H1 (cell line): ENCODE measurements around the gene ADIPOR2. TPM values are rescaled to one million over a fixed set of nuclear protein-coding genes. Genes with fewer than 3 reads are reported as not detected.

Experiments
- CTCF ChIA-PET: fragments of 300-600 bp; sonication (Branson Sonifier 250); formaldehyde crosslinking; loops from one replicate; lab custom pipeline; 2021; ENCODE audit not compliant: partially characterized antibody; lab: Charles Lee
- POLR2A ChIA-PET: fragments of 300-600 bp; sonication (Branson Sonifier 250); formaldehyde crosslinking; loops from one replicate; lab custom pipeline; 2021; ENCODE audit warnings: inconsistent platforms; ENCODE audit not compliant: partially characterized antibody; lab: Charles Lee
- DNase-seq, 2 experiments: peaks; one replicate each; pipeline versions ENCODE4 v3.0.0 to v3.0.0-alpha.2; 2010 to 2022; ENCODE audit warnings: low spot score in 2 of 2, low read depth in 1 of 2, mixed read lengths in 1 of 2
- FAIRE-seq: peaks from 2 replicates; lab custom pipeline; 2011; peaks lifted over from hg19 to GRCh38; lab: Jason Lieb, UNC
- H2AFZ ChIP-seq: 2 replicates; pipeline ENCODE4 v1.8.1; 2012; ENCODE audit warnings: low read length, inconsistent platforms
- H2AK5ac ChIP-seq: 2 replicates; pipeline ENCODE4 v1.6.1; 2013; ENCODE audit warnings: low read depth, low read length
- H2BK120ac ChIP-seq: replicated peaks from 2 replicates; pipeline ENCODE3; 2013; ENCODE audit warnings: low read depth, low read length, inconsistent platforms
- H2BK12ac ChIP-seq: 2 replicates; pipeline ENCODE4 v1.6.1; 2013; ENCODE audit warnings: low read depth, low read length
- H2BK15ac ChIP-seq: 2 replicates; pipeline ENCODE4 v1.6.1; 2013; ENCODE audit warnings: low read length
- H2BK20ac ChIP-seq: 2 replicates; pipeline ENCODE4 v1.6.1; 2013; ENCODE audit warnings: low read length
- H2BK5ac ChIP-seq: 2 replicates; pipeline ENCODE4 v1.6.1; 2013; ENCODE audit warnings: low read depth, low read length
- H3K14ac ChIP-seq: 2 replicates; pipeline ENCODE4 v1.6.1; 2013; ENCODE audit warnings: inconsistent platforms; ENCODE audit not compliant: insufficient read length
- H3K18ac ChIP-seq: 2 replicates; pipeline ENCODE4 v1.6.1; 2013; ENCODE audit warnings: low read length; ENCODE audit errors: extremely low read depth
- H3K23ac ChIP-seq: 2 replicates; pipeline ENCODE4 v1.6.1; 2013; ENCODE audit warnings: inconsistent platforms; ENCODE audit not compliant: insufficient read length
- H3K23me2 ChIP-seq: 2 replicates; pipeline ENCODE4 v1.6.1; 2013; ENCODE audit warnings: low read depth, low read length
- H3K27ac ChIP-seq: 2 replicates; pipeline ENCODE4 v1.6.1; 2011; ENCODE audit warnings: low read depth, low read length, inconsistent platforms
- H3K27me3 ChIP-seq, 4 experiments: replicated peaks in 1 of 4; 1 replicate in 1 of 4; 2 replicates in 3 of 4; pipeline versions ENCODE4 v1.6.1 to v1.8.1; 2011 to 2013; ENCODE audit warnings: low read length in 3 of 4, mild to moderate bottlenecking in 3 of 4, inconsistent platforms in 2 of 4, mixed read lengths in 2 of 4, moderate library complexity in 1 of 4; ENCODE audit not compliant: control insufficient read depth in 3 of 4, insufficient read depth in 3 of 4; ENCODE audit errors: extremely low read depth in 1 of 4
- H3K36me3 ChIP-seq, 4 experiments: 2 replicates each; pipeline versions ENCODE4 v1.6.1 to v1.8.1; 2011 to 2013; ENCODE audit warnings: mild to moderate bottlenecking in 4 of 4, low read length in 3 of 4, moderate library complexity in 2 of 4, control low read depth in 1 of 4, inconsistent platforms in 1 of 4; ENCODE audit not compliant: insufficient read depth in 4 of 4, control insufficient read depth in 2 of 4
- H3K4ac ChIP-seq: replicated peaks from 2 replicates; pipeline ENCODE3; 2013; ENCODE audit warnings: low read length, low read depth, mixed read lengths, inconsistent platforms; ENCODE audit not compliant: insufficient read length
- H3K4me1 ChIP-seq, 4 experiments: replicated peaks in 1 of 4; 1 replicate in 1 of 4; 2 replicates in 3 of 4; pipeline versions ENCODE4 v1.6.1 to v1.8.1; 2011 to 2013; ENCODE audit warnings: low read length in 3 of 4, inconsistent platforms in 2 of 4, mixed read lengths in 1 of 4; ENCODE audit not compliant: insufficient read depth in 4 of 4, control insufficient read depth in 3 of 4
- H3K4me2 ChIP-seq, 2 experiments: 2 replicates each; pipeline versions ENCODE4 v1.6.1 to v1.8.1; 2011 to 2013; ENCODE audit warnings: low read depth in 2 of 2, low read length in 2 of 2, control low read depth in 1 of 2, inconsistent platforms in 1 of 2, mild to moderate bottlenecking in 1 of 2; ENCODE audit not compliant: insufficient read depth in 1 of 2
- H3K4me3 ChIP-seq, 4 experiments: fragments of 200-600, 300-600 bp in 1 of 4; sonication (generic), shearing (Covaris generic), sonication (Bioruptor Twin) in 1 of 4; 2 replicates each; pipeline versions ENCODE4 v1.5.1 to v1.8.1; 2011 to 2016; ENCODE audit warnings: low read length in 4 of 4, low read depth in 3 of 4, control low read depth in 2 of 4, inconsistent platforms in 2 of 4, mild to moderate bottlenecking in 2 of 4, mixed read lengths in 1 of 4, moderate library complexity in 1 of 4; ENCODE audit not compliant: insufficient read depth in 2 of 4; ENCODE audit errors: extremely low read depth in 1 of 4
- H3K56ac ChIP-seq: replicated peaks from 2 replicates; pipeline ENCODE3; 2013; ENCODE audit warnings: low read depth, mild to moderate bottlenecking, mixed read lengths, low read length, inconsistent platforms; ENCODE audit not compliant: insufficient read length
- H3K79me1 ChIP-seq: 2 replicates; pipeline ENCODE4 v1.6.1; 2013; ENCODE audit warnings: low read depth, low read length, control low read depth
- H3K79me2 ChIP-seq, 2 experiments: 2 replicates each; pipeline versions ENCODE4 v1.6.1 to v1.8.1; 2012 to 2013; ENCODE audit warnings: low read length in 2 of 2, mild to moderate bottlenecking in 2 of 2, inconsistent platforms in 1 of 2; ENCODE audit not compliant: insufficient read depth in 2 of 2, control insufficient read depth in 1 of 2
- H3K9ac ChIP-seq, 4 experiments: replicated peaks in 1 of 4; 1 replicate in 1 of 4; 2 replicates in 3 of 4; pipeline versions ENCODE4 v1.6.1 to v1.8.1; 2011 to 2013; ENCODE audit warnings: low read depth in 3 of 4, low read length in 3 of 4, control low read depth in 2 of 4, mild to moderate bottlenecking in 2 of 4, moderate library complexity in 2 of 4, inconsistent platforms in 1 of 4; ENCODE audit errors: extremely low read depth in 1 of 4
- H3K9me3 ChIP-seq, 2 experiments: 2 replicates each; pipeline versions ENCODE4 v1.6.1 to v1.8.1; 2012 to 2013; ENCODE audit warnings: mild to moderate bottlenecking in 2 of 2, moderate library complexity in 2 of 2, control low read depth in 1 of 2, inconsistent platforms in 1 of 2, low read depth in 1 of 2, low read length in 1 of 2, mixed read lengths in 1 of 2; ENCODE audit not compliant: insufficient read depth in 2 of 2
- H4K20me1 ChIP-seq, 2 experiments: replicated peaks in 1 of 2; 2 replicates each; pipeline versions ENCODE3 to v1.8.1; 2011 to 2013; ENCODE audit warnings: inconsistent platforms in 2 of 2, low read length in 2 of 2, mild to moderate bottlenecking in 1 of 2; ENCODE audit not compliant: insufficient read depth in 2 of 2, control insufficient read depth in 1 of 2
- H4K5ac ChIP-seq: 2 replicates; pipeline ENCODE4 v1.6.1; 2013; ENCODE audit warnings: low read length, low read depth, mixed read lengths, inconsistent platforms; ENCODE audit not compliant: insufficient read length
- H4K8ac ChIP-seq: 2 replicates; pipeline ENCODE4 v1.8.0; 2013; ENCODE audit warnings: mild to moderate bottlenecking, moderate library complexity, low read length, inconsistent platforms; ENCODE audit not compliant: insufficient read depth; ENCODE audit errors: extremely low read depth
- H4K91ac ChIP-seq: replicated peaks from 2 replicates; pipeline ENCODE3; 2013; ENCODE audit warnings: low read length, mixed read lengths, inconsistent platforms; ENCODE audit not compliant: insufficient read length
- ATF3 ChIP-seq: IDR thresholded peaks from 2 replicates; pipeline ENCODE4 v1.6.1; 2011; ENCODE audit warnings: low read depth, mild to moderate bottlenecking, low read length; ENCODE audit not compliant: insufficient read depth
- BRCA1 ChIP-seq: IDR thresholded peaks from 2 replicates; pipeline ENCODE4 v1.6.1; 2012; ENCODE audit warnings: low read depth, low read length, improper control_type of control experiment
- CREB1 ChIP-seq: IDR thresholded peaks from 2 replicates; pipeline ENCODE4 v1.6.1; 2012; ENCODE audit warnings: inconsistent platforms
- CTBP2 ChIP-seq: IDR thresholded peaks from 2 replicates; pipeline ENCODE4 v1.7.0; 2011; ENCODE audit warnings: borderline replicate concordance, mild to moderate bottlenecking, moderate library complexity, mixed read lengths, low read length; ENCODE audit not compliant: insufficient read depth, insufficient read length
- GTF2F1 ChIP-seq: IDR thresholded peaks from 2 replicates; pipeline ENCODE4 v1.6.1; 2012; ENCODE audit warnings: low read depth, low read length, improper control_type of control experiment, borderline replicate concordance
- HDAC2 ChIP-seq, 2 experiments: fragments of 300-600 bp in 1 of 2; sonication (generic) in 1 of 2; IDR thresholded peaks; 2 replicates each; pipeline ENCODE4 v1.6.1; 2011 to 2012; ENCODE audit warnings: low read depth in 2 of 2, low read length in 2 of 2, mild to moderate bottlenecking in 2 of 2, moderate library complexity in 2 of 2, borderline replicate concordance in 1 of 2, inconsistent platforms in 1 of 2
- KDM5A ChIP-seq: fragments of 200-600 bp; IDR thresholded peaks from 2 replicates; pipeline ENCODE4 v1.7.1; 2012; ENCODE audit warnings: mild to moderate bottlenecking, low read length, inconsistent platforms, mixed read lengths
- NRF1 ChIP-seq: IDR thresholded peaks from 2 replicates; pipeline ENCODE4 v1.6.1; 2011; ENCODE audit warnings: mild to moderate bottlenecking, low read depth, low read length, improper control_type of control experiment
- RAD21 ChIP-seq, 2 experiments: IDR thresholded peaks in 1 of 2; conservative IDR thresholded peaks in 1 of 2; 2 replicates each; pipeline ENCODE4 v1.6.1; 2011; ENCODE audit warnings: low read depth in 2 of 2, low read length in 2 of 2, improper control_type of control experiment in 1 of 2, inconsistent platforms in 1 of 2, mild to moderate bottlenecking in 1 of 2, moderate library complexity in 1 of 2
- TCF12 ChIP-seq: IDR thresholded peaks from 2 replicates; pipeline ENCODE4 v1.6.1; 2011; ENCODE audit warnings: low read depth, mild to moderate bottlenecking, low read length
- WGBS, 2 experiments: shearing (Covaris generic) in 1 of 2; methylation state at CpG; one replicate each; pipeline versions ENCODE4 v1.1.6 to v1.1.7; 2013 to 2015; ENCODE audit warnings: low lambda C conversion rate in 2 of 2, mixed read lengths in 2 of 2, inconsistent platforms in 1 of 2, low coverage in 1 of 2, missing lambda C conversion rate in 1 of 2; ENCODE audit not compliant: insufficient replicate concordance in 2 of 2, insufficient coverage in 1 of 2, insufficient read length in 1 of 2; ENCODE audit errors: extremely low coverage in 1 of 2, missing lambda C conversion rate in 1 of 2; 5-methylcytosine and 5-hydroxymethylcytosine counted together
- polyA plus RNA-seq, 7 experiments: library from polyadenylated mRNA; depleted of rRNA in 3 of 7; stranded (reverse) in 5 of 7; unstranded in 2 of 7; fragments of >200 nt in 5 of 7; fragments of 200-250 nt in 2 of 7; gene quantifications; 1 replicate in 5 of 7; 2 replicates in 1 of 7; 4 replicates in 1 of 7; pipeline versions ENCODE4 v1.2.1 to v1.2.3, GENCODE V29; 2011 to 2013; ENCODE audit warnings: missing spikeins in 2 of 7, mixed read lengths in 2 of 7
- total RNA-seq: library from RNA; stranded (reverse); fragmentation: NEBNext Ultra II Directional; extraction: Animal tissue kit (Norgen Biotek cat#: 25700); gene quantifications from 2 replicates; pipeline ENCODE4 v1.2.1, GENCODE V29; 2021

ADIPOR2 gene
- total and polyA plus RNA-seq, 2 of the 8 experiments (the other 6 are each of a cell fraction or from before 2014, with no cell fraction given): 17.5 to 50.8 TPM

- Histone ChIP-seq H2BK5ac (no peak overlapping the region), H3K23me2 (no peaks in the 10 kb centered on the region), H4K5ac (no peak overlapping the region), H2AFZ (no peak overlapping the region), H3K18ac (no peak overlapping the region), H4K91ac (no peak overlapping the region), H4K8ac (no peak overlapping the region), H2AK5ac (no peak overlapping the region), H2BK20ac (no peak overlapping the region), H3K4me2 (no peak overlapping the region), H4K20me1 (peaks cover 6 to 7% of the 10 kb centered on the region in 2 experiments), H2BK12ac (no peak overlapping the region), H3K14ac (no peak overlapping the region), H3K27me3 (no peaks in the 10 kb centered on the region), H3K4ac (no peak overlapping the region), H3K56ac (no peak overlapping the region), H3K23ac (no peak overlapping the region), H2BK15ac (no peak overlapping the region), H3K4me1 (peaks cover 0 to 5% (median 3%) of the 10 kb centered on the region in 4 experiments; a peak in 2 of 7 replicates), H3K9ac (no peak overlapping the region), H3K79me1 (peaks cover 2% of the 10 kb centered on the region; the same call in 1 of the 2 replicates), H3K27ac (no peak overlapping the region), H3K4me3 (no peak overlapping the region), H3K79me2 (0 out of 4 replicates have a peak, but pooled peaks cover 0 to 10% of the 10 kb centered on the region in 2 experiments), H2BK120ac (no peak overlapping the region), H3K36me3 (peaks cover 0 to 2% (median under 1%) of the 10 kb centered on the region in 4 experiments; a peak in 2 of 8 replicates), H3K9me3 (no peaks in the 10 kb centered on the region)
- WGBS, 2 experiments: 95% methylated on average over 4 of the region's 4 CpGs; no CpG with 5 or more reads in 1 of the 2 experiments
- no peak for FAIRE-seq
- DNase-seq: no peak
- POLR2A ChIA-PET: no interaction called here
- CTCF ChIA-PET: interaction anchor here (0.9 to 2.2 kb wide), 2 partner anchors 12 to 127 kb away, joined by 3 to 14 read pairs; no protein-coding TSS in a partner anchor
- TF ChIP-seq NRF1: no peak
- no peak for TF ChIP-seq CTBP2
- no peak for TF ChIP-seq KDM5A
- TF ChIP-seq BRCA1: no peak
- no peak for TF ChIP-seq TCF12
- no peak for TF ChIP-seq CREB1
- no peak for TF ChIP-seq HDAC2 (IDR thresholded peaks at IDR 0.05; ENCODE audit: borderline replicate concordance in 1 of 2, low read depth in 2 of 2, low read length in 2 of 2)
- no peak for TF ChIP-seq ATF3
- no peak for TF ChIP-seq GTF2F1
- TF ChIP-seq RAD21 (IDR thresholded peaks at IDR 0.05 in 1 of 2, conservative IDR thresholded peaks at IDR 0.05 in 1 of 2; ENCODE audit: low read depth in 2 of 2, low read length in 2 of 2): no peak
Observed at GRCh38 chr12:1778911-1779310, 88.0 kb downstream of the ADIPOR2 start.
